Tibial nerve (tissue), 4 donors: ENCODE data around the gene ZNF500.

Experiments used
- EP300 ChIP-seq, 2 donors: sonication (generic); formaldehyde crosslinking; IDR thresholded peaks; one replicate each; pipeline ENCODE4 v1.6.1; 2017; ENCODE audit warnings: antibody characterized with exemption in 2 of 2, mild to moderate bottlenecking in 1 of 2
- POLR2A ChIP-seq, 2 donors: fragments of 450-650 bp; IDR thresholded peaks; one replicate each; pipeline ENCODE4 v1.6.1; 2017; ENCODE audit warnings: antibody characterized with exemption in 2 of 2, mild to moderate bottlenecking in 2 of 2, moderate library complexity in 2 of 2
- TF ChIP-seq, protein P1 (sequence below), 5 experiments: fragments of 200-600 bp in 3 of 5; fragments of 450-650 bp in 2 of 5; sonication (generic) in 3 of 5; IDR thresholded peaks; one replicate each; pipeline ENCODE4 v1.5.1; 2016 to 2019; ENCODE audit warnings: antibody characterized with exemption in 5 of 5, mild to moderate bottlenecking in 3 of 5, moderate library complexity in 2 of 5

GRCh38 chr16:4799171-4799855 lies 32.4 kb upstream of the ZNF500 start:
- TF ChIP-seq POLR2A (IDR thresholded peaks at IDR 0.05) (no peak), EP300 (IDR thresholded peaks at IDR 0.05) (no peak)
- TF ChIP-seq, protein P1, sequence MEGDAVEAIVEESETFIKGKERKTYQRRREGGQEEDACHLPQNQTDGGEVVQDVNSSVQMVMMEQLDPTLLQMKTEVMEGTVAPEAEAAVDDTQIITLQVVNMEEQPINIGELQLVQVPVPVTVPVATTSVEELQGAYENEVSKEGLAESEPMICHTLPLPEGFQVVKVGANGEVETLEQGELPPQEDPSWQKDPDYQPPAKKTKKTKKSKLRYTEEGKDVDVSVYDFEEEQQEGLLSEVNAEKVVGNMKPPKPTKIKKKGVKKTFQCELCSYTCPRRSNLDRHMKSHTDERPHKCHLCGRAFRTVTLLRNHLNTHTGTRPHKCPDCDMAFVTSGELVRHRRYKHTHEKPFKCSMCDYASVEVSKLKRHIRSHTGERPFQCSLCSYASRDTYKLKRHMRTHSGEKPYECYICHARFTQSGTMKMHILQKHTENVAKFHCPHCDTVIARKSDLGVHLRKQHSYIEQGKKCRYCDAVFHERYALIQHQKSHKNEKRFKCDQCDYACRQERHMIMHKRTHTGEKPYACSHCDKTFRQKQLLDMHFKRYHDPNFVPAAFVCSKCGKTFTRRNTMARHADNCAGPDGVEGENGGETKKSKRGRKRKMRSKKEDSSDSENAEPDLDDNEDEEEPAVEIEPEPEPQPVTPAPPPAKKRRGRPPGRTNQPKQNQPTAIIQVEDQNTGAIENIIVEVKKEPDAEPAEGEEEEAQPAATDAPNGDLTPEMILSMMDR (IDR thresholded peaks at IDR 0.05), result no peak
